Measurements from ENCODE around the gene MICOS13. TPM values are rescaled to one million over a fixed set of nuclear protein-coding genes. Genes with fewer than 3 reads are reported as not detected.
"Not testable (repeated sequence)": the region's sequence is repeated elsewhere in the genome, so short reads cannot be mapped to it uniquely, and the experiment has no call there.

The MICOS13 gene
- total RNA-seq, 1 donor from 2014 or later = 42.2 TPM

GRCh38 chr19:5703819-5704818 is 23.8 kb upstream of the MICOS13 start:
- Mint-ChIP-seq H3K9me3 (no peaks in the 10 kb centered on the region), H3K27me3 (no peaks in the 10 kb centered on the region), H3K27ac (no peak overlapping the region), H3K4me3 (no peak overlapping the region), H3K4me1 (ENCODE audit: unreplicated experiment) (no peaks in the 10 kb centered on the region), H3K36me3 (peaks cover 5% of the 10 kb centered on the region)
- DNase-seq (ENCODE audit: extremely low spot score, unreplicated experiment) = no peak
- no peak for TF ChIP-seq CTCF (conservative IDR thresholded peaks at IDR 0.05)

GRCh38 chr19:5702053-5702410 is 21.7 kb upstream of the MICOS13 start:
- DNase-seq (ENCODE audit: extremely low spot score, unreplicated experiment); H3K27ac Mint-ChIP-seq; H3K36me3 Mint-ChIP-seq; H3K4me3 Mint-ChIP-seq; H3K27me3 Mint-ChIP-seq; H3K9me3 Mint-ChIP-seq; H3K4me1 Mint-ChIP-seq (ENCODE audit: unreplicated experiment): not testable (repeated sequence)

GRCh38 chr19:5700455-5701092 is 20.3 kb upstream of the MICOS13 start:
- H3K9me3 Mint-ChIP-seq = no peaks in the 10 kb centered on the region
- no peaks in the 10 kb centered on the region for H3K27me3 Mint-ChIP-seq
- peaks cover 5% of the 10 kb centered on the region for H3K36me3 Mint-ChIP-seq
- H3K4me1 Mint-ChIP-seq (ENCODE audit: unreplicated experiment) = no peaks in the 10 kb centered on the region
- H3K27ac Mint-ChIP-seq = no peak overlapping the region
- no peak for TF ChIP-seq CTCF (conservative IDR thresholded peaks at IDR 0.05)
- H3K4me3 Mint-ChIP-seq = no peak overlapping the region
- DNase-seq (ENCODE audit: extremely low spot score, unreplicated experiment) = no peak

GRCh38 chr19:5698635-5699422 is 18.5 kb upstream of the MICOS13 start:
- DNase-seq (ENCODE audit: extremely low spot score, unreplicated experiment) = no peak
- no peaks in the 10 kb centered on the region for H3K4me1 Mint-ChIP-seq (ENCODE audit: unreplicated experiment)
- H3K27ac Mint-ChIP-seq = no peak overlapping the region
- H3K9me3 Mint-ChIP-seq = no peaks in the 10 kb centered on the region
- no peaks in the 10 kb centered on the region for H3K27me3 Mint-ChIP-seq
- peaks cover 5% of the 10 kb centered on the region for H3K36me3 Mint-ChIP-seq
- no peak for TF ChIP-seq CTCF (conservative IDR thresholded peaks at IDR 0.05)
- H3K4me3 Mint-ChIP-seq = no peak overlapping the region

- Mint-ChIP-seq H3K9me3 (no peaks in the 10 kb centered on the region), H3K4me3 (no peak overlapping the region), H3K27me3 (no peaks in the 10 kb centered on the region), H3K27ac (no peak overlapping the region), H3K4me1 (ENCODE audit: unreplicated experiment) (no peaks in the 10 kb centered on the region), H3K36me3 (peaks cover under 1% of the 10 kb centered on the region)
- no peak for DNase-seq (ENCODE audit: extremely low spot score, unreplicated experiment)
- TF ChIP-seq CTCF (conservative IDR thresholded peaks at IDR 0.05) = no peak
Observed at GRCh38 chr19:5697890-5698634, 17.7 kb upstream of the MICOS13 start.
